ENCODE measurements around the gene WDR6.

Gene WDR6

DNA sequence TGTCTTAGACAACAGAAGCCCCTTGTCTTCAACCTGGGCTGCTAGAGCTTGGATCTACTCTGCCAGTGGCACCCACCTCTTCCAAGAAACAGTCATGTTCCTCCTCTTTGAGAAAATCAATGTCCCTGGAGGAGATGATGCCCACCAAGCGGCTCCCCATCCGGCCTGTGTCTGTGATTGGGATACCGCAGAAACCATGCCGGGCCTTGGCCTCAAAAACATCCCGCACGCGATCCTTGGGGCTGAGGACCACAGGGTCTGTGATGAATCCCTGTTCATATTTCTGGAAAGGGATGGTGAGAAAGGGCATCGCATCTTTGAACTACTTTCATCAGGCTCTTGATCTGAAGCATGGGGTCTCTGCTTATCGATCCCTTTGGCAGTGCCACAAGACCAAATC is 20.4 kb downstream of the WDR6 start:
- no peak for DNase-seq (ENCODE audit: low read depth in 2 of 2)

DNA sequence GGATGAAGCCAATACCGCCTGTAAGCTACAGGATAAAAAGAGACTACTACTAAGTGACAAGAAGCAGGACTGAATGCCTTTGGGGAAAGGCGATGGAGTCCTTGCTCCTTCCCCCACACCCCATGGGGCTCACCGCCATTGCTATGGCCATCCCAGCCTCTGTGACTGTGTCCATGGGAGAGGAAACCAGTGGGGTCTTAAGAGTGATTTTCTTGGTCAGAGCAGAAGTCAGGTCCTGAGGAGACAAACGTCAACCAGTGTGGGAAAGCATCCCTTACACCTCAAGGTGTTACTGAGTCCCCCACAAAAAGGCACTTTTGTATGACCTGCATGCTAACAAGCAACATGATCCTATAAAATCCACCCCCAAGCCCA is 21.1 kb downstream of the WDR6 start:
- no peak for DNase-seq (ENCODE audit: low read depth in 2 of 2)

DNA sequence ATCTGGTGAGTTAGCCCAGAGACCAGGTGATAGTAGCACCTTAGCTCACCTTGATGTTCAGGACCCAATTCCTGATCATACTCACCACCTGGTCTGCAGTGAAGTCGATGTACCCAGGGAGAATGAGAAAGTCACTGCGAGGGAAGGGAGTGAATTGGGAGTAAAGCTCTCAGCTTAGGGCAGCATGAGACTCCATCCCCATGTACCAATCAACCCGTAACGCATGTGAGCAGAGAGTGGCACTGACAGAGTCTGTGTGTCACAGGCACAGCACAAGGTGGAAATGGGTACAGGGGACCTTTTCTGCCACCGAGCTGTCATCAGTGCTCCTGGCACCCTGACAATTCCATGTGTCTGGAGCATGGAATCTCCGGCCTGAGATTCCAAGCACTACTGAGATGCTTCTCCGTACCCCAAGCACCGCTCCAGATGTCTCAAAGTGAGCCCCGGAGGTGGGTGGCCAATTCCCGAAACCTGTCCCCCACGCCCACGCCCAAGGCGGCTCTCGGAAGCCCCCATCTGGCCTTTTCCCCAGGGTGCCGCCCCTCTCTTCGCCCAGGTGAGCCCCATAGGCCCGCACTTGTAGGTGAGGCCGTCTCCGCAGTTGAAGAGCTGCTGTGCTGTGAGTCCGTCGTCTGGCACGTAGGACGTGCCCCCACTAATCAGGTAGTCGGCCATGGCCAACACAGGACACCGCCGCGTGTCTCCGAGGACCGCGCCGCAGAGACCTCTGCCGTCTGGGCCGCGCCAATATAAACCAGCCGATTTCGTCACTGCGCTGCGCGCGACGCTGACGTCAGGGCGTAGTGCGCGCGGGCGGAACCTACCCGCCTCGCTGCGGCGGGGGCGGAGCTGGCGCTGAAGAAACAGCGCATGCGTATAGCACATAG is 21.7 kb downstream of the WDR6 start, which contains the start of gene IMPDH2:
Gene IMPDH2, minus strand, starts transcription at position 726 of the 890 bp plus-strand sequence. Its CDS starts 48 bp downstream, at position 678.
- peak; percentile 87 to 91 for DNase-seq (ENCODE audit: low read depth in 2 of 2)

DNA sequence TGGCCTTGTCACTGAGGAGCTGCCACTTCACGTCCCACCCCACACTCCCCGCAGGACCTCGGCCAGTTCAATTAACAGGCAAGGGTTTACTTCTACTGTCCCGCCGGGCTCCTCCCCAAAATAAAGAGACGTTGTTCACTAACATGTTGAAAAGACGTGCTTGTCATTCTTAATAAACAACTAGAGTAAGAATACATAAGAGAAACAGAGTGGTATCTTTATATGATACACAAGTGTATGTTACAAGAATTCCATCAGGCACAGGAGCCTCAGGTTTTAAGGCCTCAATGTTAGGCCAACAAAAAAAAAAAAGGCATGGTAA is 22.3 kb downstream of the WDR6 start:
- no peak for DNase-seq (ENCODE audit: low read depth in 2 of 2)

DNA sequence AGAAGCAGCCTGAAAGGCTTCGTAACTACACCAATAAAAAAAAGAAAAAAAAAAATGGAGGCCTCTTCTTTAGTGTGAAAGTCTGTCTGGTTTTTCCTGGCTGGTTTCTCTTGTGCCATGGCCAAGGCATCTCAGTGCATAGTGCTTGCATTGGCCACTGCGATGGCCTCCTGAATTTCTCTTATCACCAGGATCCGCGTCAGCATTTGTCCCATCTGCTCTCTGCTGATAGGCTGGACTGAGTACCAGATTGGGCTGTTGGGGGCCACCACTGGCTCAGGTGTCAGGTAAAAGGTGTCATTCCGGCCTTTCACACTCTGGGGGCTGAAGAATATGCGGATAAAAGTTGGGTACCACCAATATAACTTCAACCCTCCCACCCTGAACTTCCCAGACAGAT is 23.1 kb downstream of the WDR6 start:
- DNase-seq (ENCODE audit: low read depth in 2 of 2) = no peak

DNA sequence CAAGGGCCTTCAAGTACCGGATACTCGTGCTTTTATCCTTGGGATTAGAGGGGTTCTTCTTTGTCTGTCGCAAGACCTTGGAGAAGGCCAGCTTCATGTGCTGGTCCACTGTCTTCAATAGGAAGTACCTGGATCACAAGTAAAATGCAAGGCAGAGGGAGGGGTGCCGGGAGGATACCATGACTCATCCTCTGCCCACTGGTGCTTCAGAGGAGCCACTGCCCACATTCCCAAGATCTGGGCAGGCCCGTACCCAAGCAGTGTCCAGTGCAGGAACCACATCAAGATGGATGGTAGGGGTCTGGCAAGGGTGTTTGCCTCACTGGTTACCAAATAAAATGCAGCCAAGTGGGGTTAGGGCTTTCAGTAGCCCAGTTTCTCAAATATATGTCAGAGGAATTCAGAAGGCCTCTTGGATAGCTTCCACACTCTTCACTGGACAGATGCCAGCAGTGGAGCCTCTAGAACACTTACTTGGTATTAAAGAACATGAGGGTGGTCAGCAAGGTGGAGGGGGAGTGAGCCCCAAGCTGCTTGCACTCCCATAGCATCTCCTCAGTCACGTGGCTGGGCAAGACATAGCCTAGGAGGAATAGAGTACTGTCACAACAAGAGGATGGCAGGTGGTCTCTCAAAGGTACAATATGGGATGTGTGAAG is 25.6 kb downstream of the WDR6 start:
- DNase-seq (ENCODE audit: low read depth in 2 of 2) = no peak

DNA sequence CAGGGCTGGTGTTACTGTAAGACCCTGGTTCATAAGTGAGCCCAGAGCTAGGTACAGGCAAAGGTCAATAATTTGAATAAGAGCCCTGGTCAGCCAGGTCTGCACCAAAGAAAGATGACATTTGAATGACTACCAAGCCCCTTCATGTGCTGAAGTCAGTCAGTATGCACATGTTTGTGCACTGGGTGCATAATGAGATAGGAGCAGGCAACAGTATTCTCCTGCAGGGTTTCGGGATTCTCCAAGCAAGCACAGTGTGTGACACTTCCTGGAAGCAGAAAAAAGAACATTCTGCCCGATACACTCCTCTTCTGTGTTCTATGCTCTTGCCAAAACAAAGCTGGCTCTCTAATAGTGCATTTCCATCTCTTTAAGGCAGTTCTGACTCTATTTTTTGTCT is 27.5 kb downstream of the WDR6 start:
- DNase-seq (ENCODE audit: low read depth in 2 of 2) = no peak

DNA sequence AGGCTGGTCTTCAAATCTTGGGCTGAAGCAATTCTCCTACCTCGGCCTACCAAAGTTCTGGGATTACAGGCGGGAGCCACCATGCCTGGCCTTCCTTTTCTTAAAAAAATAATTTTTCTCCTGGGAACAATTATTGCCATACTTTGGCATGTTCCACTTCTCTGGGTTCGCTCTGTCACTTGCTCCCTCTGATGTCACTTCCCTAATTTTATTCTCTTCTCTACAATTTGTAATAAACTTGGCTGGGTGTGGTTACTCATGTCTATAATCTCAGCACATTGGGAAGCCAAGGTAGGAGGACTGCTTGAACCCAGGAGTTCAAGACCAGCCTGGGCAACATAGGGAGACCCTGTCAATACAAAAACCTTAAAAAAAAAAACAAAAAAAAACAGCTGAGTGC is 28.1 kb downstream of the WDR6 start:
- DNase-seq (ENCODE audit: low read depth in 2 of 2) = no peak

DNA sequence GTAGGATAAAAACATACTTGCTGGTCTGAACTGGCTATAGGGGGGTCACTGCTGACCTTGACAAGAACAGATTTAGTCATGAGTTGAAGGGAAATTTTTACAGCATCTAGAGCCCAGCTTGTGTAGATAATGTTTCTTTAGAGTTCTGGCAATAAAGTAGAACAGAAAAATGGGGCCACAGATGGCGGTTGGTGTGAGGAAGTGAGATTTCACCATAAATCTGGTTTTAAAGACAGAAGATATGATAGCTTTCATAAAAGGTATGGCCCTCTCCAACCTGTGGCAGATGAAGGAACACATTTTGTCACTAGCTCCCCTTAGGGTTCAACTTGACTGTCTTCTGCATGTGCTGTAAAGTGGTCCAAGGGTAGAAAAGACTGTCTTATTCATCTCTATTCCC is 46.4 kb downstream of the WDR6 start:
- no peak for DNase-seq (ENCODE audit: low read depth in 2 of 2)

DNA sequence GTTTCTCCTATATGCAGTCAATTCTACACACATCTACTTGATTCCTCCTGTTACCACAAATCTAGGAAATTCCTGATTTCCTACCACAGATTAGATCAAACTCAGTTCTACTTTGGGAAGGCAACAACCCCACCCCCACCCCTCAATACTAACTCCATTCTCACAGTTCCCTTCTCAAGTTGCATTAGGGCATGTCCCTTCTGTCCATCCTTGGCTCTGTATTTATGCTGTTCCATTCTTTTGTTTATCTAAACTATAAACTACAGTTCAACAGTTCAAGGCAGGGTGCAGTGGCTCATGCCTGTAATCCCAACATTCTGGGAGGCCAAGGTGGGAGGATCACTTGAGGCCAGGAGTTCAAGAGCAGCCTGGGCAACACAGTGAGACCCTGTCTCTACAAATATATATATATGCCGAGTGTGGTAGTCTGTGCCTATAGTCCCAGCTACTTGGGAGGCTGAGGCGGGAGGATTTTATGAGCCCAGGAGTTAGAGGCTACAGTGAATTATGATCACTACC is 47.2 kb downstream of the WDR6 start:
- no peak for DNase-seq (ENCODE audit: low read depth in 2 of 2)

DNA sequence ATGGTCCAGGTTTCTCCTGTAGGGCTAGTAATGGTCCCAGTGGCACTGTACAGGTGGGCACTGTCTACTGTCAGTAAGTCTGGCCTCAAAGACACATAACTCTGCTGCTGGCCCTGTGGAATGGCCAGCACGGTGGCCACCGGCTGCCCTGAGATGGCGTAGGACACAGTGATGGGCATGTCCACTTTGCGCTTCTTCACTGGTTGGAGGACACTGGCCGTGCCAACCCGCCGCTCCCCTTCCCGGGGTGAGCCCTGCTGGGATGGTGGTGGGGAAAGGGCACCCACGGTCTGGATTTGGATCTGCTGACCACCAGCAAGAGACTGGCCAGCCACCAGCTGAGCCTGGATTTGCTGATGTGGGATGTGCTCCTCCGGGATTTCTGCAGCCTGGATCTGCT is 50.1 kb downstream of the WDR6 start:
- no peak for DNase-seq (ENCODE audit: low read depth in 2 of 2)

DNA sequence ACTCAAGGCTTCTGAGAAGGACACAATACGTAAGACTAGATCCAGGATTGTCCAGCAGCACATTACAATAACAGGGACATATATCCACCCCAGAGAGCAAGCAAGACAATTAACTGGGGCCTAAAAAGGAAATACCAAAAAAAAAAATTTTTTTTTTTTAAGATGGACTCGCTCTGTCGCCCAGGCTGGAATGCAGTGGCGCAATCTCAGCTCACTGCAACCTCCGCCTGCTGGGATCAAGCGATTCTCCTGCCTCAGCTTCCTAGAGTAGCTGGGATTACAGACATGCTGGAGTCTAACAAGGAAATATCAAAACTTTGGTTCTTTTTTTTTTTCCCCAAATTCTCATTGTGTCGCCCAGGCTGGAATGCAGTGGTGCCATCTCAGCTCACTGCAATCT is 50.8 kb downstream of the WDR6 start:
- no peak for DNase-seq (ENCODE audit: low read depth in 2 of 2)
